ENCODE data around the gene ARAP3.

DNA sequence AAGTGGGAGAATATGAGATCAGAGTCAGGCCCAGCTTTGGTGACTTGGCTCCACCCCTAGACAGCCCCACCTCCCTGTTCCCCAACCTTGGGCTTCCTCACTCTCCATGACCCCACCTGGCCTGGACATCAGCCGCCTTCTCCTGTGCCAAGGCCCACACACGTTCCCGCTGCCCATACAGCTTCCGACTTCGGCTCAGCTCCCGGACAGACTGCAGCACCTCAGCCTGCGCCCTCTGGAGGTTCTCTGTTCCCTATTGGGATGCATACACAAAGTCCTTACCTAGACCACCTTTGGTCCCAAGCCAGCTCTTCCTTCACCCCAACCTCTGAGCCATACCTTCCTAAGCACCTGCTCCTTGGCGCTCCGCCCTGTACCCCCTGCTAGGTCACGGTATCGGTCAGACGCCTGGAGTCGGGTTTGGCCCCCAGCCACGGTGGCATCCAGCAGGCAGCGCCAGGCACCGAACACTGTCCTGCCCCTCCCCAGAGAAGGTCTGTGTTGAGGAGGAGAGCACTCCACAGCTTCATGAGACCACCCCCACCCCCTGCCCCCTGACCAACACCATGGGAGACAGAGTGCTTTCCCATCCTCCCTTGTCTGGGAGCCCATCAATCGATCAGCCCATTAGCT lies 32.9 kb downstream of the ARAP3 start:
- TF ChIP-seq CREB1 (IDR thresholded peaks at IDR 0.05; ENCODE audit: low read depth): no peak
- TF ChIP-seq, protein P1, sequence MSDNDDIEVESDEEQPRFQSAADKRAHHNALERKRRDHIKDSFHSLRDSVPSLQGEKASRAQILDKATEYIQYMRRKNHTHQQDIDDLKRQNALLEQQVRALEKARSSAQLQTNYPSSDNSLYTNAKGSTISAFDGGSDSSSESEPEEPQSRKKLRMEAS (IDR thresholded peaks at IDR 0.05): no peak
- no peak for TF ChIP-seq EP300 (IDR thresholded peaks at IDR 0.05; ENCODE audit: borderline replicate concordance)
- TF ChIP-seq RAD21 (IDR thresholded peaks at IDR 0.05; ENCODE audit: low read depth): no peak
- no peak for TF ChIP-seq EGR1 (IDR thresholded peaks at IDR 0.05)
- TF ChIP-seq TCF12 (IDR thresholded peaks at IDR 0.05; ENCODE audit: low read depth): no peak
